ENCODE results near the gene PDCD1. TPM values are rescaled to one million over a fixed set of nuclear protein-coding genes. Genes with fewer than 3 reads are reported as not detected.

The PDCD1 gene
- total RNA-seq, 6 donors from 2014 or later, result 0.49 to 4.2 (median 0.91) TPM; not detected in 1

DNA sequence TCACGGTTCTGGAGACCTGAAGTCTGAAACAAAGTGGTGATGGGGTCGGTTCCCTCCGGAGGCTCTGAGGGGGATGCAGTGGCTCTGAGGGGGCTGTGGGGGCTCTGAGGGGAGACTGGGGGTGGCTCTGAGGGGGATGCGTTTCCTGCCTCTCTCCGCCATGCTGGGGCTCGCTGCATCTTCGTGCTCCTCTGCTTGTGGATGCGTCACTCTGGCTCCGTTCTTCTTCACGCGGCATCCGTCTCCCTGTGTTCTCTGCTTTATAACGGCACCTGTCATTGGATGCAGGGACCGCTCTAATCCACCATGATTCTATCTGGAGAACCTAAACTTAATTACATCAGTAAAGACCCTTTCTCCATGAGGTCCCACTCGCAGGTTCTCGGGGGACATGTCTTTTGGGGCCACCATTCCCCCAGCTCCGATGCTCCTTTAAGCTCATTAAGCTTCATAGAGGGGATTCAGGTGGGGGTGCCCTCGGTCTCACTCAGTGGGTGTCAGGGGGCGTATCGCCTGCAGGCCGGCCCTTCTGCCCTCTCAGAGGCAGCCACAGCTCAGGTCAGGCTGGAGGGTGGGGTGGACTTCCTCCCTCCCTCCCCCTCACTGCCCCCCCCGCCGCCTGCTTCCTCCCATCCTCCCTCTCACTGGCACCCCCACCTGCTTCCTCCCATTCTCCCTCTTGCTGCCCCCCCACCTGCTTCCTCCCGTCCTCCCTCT, 29.3 kb upstream of the PDCD1 start:
- Histone ChIP-seq H3K27me3 (no peaks in the 10 kb centered on the region), H3K9me3 (no peaks in the 10 kb centered on the region), H3K27ac (no peak overlapping the region), H3K4me1 (peaks cover 0 to 5% (median 0%) of the 10 kb centered on the region in 4 donors), H3K36me3 (no peaks in the 10 kb centered on the region), H3K4me3 (no peak overlapping the region)
- TF ChIP-seq POLR2A (IDR thresholded peaks at IDR 0.05) (no peak), EP300 (IDR thresholded peaks at IDR 0.05) (no peak), POLR2AphosphoS5 (IDR thresholded peaks at IDR 0.05) (no peak)
- TF ChIP-seq, protein P1, sequence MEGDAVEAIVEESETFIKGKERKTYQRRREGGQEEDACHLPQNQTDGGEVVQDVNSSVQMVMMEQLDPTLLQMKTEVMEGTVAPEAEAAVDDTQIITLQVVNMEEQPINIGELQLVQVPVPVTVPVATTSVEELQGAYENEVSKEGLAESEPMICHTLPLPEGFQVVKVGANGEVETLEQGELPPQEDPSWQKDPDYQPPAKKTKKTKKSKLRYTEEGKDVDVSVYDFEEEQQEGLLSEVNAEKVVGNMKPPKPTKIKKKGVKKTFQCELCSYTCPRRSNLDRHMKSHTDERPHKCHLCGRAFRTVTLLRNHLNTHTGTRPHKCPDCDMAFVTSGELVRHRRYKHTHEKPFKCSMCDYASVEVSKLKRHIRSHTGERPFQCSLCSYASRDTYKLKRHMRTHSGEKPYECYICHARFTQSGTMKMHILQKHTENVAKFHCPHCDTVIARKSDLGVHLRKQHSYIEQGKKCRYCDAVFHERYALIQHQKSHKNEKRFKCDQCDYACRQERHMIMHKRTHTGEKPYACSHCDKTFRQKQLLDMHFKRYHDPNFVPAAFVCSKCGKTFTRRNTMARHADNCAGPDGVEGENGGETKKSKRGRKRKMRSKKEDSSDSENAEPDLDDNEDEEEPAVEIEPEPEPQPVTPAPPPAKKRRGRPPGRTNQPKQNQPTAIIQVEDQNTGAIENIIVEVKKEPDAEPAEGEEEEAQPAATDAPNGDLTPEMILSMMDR (IDR thresholded peaks at IDR 0.05), result no peak
- DNase-seq (no peak), ATAC-seq (ENCODE audit: low FRiP score in 2 of 2) (no peak)
- WGBS, 2 donors, result 67 to 90% methylated on average over 18 to 21 of the region's 24 CpGs

DNA sequence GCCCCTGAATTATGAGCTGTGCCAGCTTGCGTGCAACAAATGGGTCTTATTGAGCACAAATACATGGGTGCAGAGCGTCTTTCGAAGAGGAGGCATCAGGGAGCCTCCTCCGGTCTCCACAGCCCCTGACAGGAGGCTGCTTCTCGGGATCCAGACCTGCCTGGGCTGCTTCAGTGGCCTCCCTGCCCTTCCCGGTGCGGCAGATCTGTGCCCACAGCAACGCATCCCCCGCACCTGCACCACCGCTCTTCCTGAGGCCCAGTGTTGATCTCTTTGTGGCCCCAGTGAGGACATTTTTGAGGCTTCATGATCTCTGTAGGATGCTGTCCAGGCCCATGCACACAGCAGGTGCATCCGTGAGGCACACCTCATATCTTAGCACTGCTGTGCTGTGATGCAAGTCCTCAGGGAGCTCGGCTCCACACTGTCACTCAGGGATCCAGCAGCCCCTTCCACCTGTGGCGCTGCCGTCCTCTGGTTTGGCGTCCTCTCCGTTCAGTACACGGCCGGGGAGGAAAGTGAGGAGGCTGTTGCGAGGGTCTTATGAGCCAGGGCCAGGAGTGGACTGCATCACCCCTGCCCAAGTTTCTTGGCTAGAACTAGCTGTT, 28.2 kb upstream of the PDCD1 start:
- no peaks in the 10 kb centered on the region for H3K36me3 ChIP-seq
- no peaks in the 10 kb centered on the region for H3K27me3 ChIP-seq
- no peaks in the 10 kb centered on the region for H3K9me3 ChIP-seq
- no peak for ATAC-seq (ENCODE audit: low FRiP score in 2 of 2)
- no peak for DNase-seq
- H3K4me1 ChIP-seq, result peaks cover 5 to 13% (median 7%) of the 10 kb centered on the region in 4 donors
- 94 to 95% methylated on average over 12 to 19 of the region's 19 CpGs for WGBS, 2 donors
- H3K27ac ChIP-seq, result no peak overlapping the region
- TF ChIP-seq, protein P1 (IDR thresholded peaks at IDR 0.05), result no peak
- TF ChIP-seq POLR2AphosphoS5 (IDR thresholded peaks at IDR 0.05) (no peak), EP300 (IDR thresholded peaks at IDR 0.05) (no peak), POLR2A (IDR thresholded peaks at IDR 0.05) (no peak)
- H3K4me3 ChIP-seq, result no peak overlapping the region

DNA sequence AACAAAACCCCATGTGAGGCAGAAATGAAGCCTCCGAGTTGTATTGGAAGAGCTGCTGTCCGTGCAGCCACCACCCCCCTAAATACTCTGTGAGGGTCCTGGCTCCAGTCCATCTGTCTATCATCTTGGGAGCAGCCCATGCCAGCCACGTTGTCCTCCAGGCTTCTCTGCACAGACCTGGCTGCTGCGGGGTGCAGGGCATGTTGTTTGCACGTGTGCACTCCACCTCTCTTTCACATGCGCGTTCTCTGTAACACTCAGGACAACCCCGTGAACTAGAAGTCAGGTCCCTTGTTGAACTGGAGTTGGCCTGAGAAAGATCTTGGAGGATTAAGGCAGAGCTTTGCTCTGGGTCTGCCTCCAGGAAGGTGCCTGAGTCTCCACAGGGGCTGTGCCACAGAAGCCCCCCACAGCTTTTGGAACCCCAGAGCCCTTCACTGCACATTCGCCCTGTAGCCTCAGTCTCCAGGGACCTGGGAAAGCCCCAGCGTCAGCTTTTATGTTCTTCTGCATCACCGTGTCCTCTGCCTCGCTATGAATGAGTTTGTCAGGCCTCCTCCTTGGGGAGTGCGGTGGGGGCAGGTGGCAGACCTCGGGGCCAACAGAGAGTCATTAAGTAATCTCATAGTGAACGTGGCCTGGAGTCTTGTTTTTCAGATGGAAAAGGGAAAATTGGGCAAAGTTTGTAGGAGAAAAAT, 27.4 kb upstream of the PDCD1 start:
- DNase-seq (no peak), ATAC-seq (ENCODE audit: low FRiP score in 2 of 2) (no peak)
- TF ChIP-seq POLR2AphosphoS5 (IDR thresholded peaks at IDR 0.05) (no peak), EP300 (IDR thresholded peaks at IDR 0.05) (no peak), POLR2A (IDR thresholded peaks at IDR 0.05) (no peak)
- TF ChIP-seq, protein P1 (IDR thresholded peaks at IDR 0.05), result no peak
- Histone ChIP-seq H3K9me3 (no peaks in the 10 kb centered on the region), H3K36me3 (no peaks in the 10 kb centered on the region), H3K4me3 (no peak overlapping the region), H3K4me1 (peaks cover 10 to 16% (median 14%) of the 10 kb centered on the region in 4 donors), H3K27me3 (no peaks in the 10 kb centered on the region), H3K27ac (no peak overlapping the region)
- 73 to 83% methylated on average over 13 to 15 of the region's 15 CpGs for WGBS, 2 donors

DNA sequence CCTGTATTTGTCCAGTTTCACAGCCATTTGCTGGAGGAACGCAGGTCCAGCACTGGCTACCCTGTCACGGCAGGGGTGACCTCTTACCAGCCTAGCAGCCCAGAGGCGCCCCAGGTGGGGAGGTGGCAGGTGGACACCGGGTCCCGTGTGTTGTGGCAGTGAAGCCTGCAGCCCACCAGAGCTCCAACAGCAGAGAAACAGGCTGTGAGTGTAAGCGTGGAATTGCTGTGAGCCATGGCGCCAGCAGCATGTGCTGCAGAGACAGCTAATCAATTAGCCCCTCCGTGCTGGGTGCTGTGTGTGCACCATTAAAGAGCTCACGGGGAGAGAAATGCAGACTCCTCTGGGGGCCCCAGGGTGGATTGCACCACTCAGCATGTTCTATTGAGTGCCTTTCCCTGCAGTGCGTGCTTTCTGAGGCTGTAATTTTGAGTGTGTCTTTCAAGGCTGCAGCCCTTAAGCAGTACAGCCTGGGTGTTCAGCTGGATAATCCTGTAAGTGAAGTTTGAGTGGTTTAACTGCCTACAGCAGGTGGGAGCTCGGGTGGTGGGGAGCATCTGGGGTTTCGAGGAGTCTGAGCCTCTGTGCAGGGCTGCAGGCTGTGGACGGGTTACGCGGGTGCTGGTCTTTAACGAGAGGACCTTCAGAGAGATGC, 26.7 kb upstream of the PDCD1 start:
- ATAC-seq (ENCODE audit: low FRiP score in 2 of 2) (no peak), DNase-seq (no peak)
- Histone ChIP-seq H3K36me3 (no peaks in the 10 kb centered on the region), H3K27ac (no peak overlapping the region), H3K4me1 (peaks cover 10 to 23% (median 16%) of the 10 kb centered on the region in 4 donors), H3K27me3 (no peaks in the 10 kb centered on the region), H3K4me3 (no peak overlapping the region), H3K9me3 (no peaks in the 10 kb centered on the region)
- WGBS, 2 donors, result 74 to 86% methylated on average over 14 to 16 of the region's 16 CpGs
- TF ChIP-seq POLR2AphosphoS5 (IDR thresholded peaks at IDR 0.05) (no peak), POLR2A (IDR thresholded peaks at IDR 0.05) (no peak), EP300 (IDR thresholded peaks at IDR 0.05) (no peak)
- TF ChIP-seq, protein P1 (IDR thresholded peaks at IDR 0.05), result no peak

Data from upper lobe of left lung (tissue), 6 donors.